ENCODE measurements around the gene MED27. TPM values are rescaled to one million over a fixed set of nuclear protein-coding genes. Genes with fewer than 3 reads are reported as not detected.

The MED27 gene
- total and polyA plus RNA-seq, 10 of the 15 experiments (the other 5 are each of a cell fraction or from before 2014, with no cell fraction given), result 20.3 to 50.3 (median 35.5) TPM

DNA sequence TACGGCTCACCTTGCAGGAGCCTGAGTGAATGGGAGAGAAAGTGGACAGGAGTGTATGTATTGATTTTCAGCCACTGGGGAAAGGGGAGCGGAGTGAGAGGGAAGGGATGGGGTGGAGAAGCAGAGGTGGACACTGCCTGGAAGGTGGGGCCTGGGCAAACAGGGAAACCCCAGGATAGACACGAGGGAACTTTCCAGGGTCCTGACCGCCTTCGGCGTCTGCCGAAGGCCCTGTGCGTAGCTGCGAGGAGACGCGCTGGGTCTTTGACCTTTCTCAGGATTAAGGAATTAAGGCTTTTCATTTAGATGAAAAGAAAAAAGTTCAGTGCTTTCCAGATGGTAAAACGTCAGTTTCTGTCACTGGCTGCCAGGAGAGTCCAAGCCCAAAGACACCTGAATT is 205.2 kb downstream of the MED27 start:
- Histone ChIP-seq H3K9ac (ENCODE audit: control insufficient read depth, insufficient read depth, low read length) (no peak overlapping the region), H3K4me1 (ENCODE audit: control insufficient read depth, insufficient read depth, low read length) (no peaks in the 10 kb centered on the region), H3K4me3 (no peak overlapping the region), H3K9me3 (replicated peaks; ENCODE audit: control insufficient read depth, insufficient read depth, low read length) (no peaks in the 10 kb centered on the region), H3K27me3 (replicated peaks in 1 of 2; ENCODE audit: control insufficient read depth in 2 of 2, insufficient read depth in 2 of 2, low read length in 1 of 2) (no peaks in the 10 kb centered on the region), H2AFZ (ENCODE audit: control insufficient read depth, low read depth, low read length) (no peak overlapping the region), H3K79me2 (ENCODE audit: control insufficient read depth, insufficient read depth, low read length) (no peaks in the 10 kb centered on the region), H3K4me2 (ENCODE audit: control insufficient read depth, insufficient read depth) (no peak overlapping the region), H4K20me1 (ENCODE audit: control insufficient read depth, insufficient read depth) (no peaks in the 10 kb centered on the region), H3K36me3 (ENCODE audit: control insufficient read depth in 2 of 2, insufficient read depth in 2 of 2, low read length in 1 of 2) (no peaks in the 10 kb centered on the region; a peak in 2 of 4 replicates), H3K27ac (ENCODE audit: control insufficient read depth, insufficient read depth) (no peak overlapping the region)
- intact Hi-C loops (cut with micrococcal nuclease; ENCODE audit: unreplicated experiment), result no loop called here
- FAIRE-seq, result no peak
- 87% methylated on average over 12 of the region's 12 CpGs for WGBS (ENCODE audit: insufficient coverage, insufficient replicate concordance, low lambda C conversion rate, missing lambda C conversion rate)
- ChIA-PET SMC1A (ENCODE audit: uncharacterized antibody, unreplicated experiment) (no interaction called here), POLR2A (no interaction called here), CTCF (no interaction called here), RAD21 (ENCODE audit: unreplicated experiment) (no interaction called here)
- no peak for DNase-seq (ENCODE audit: low read depth, low spot score)
- no TSS peak for BruUV-seq (replicated peaks)
- in situ Hi-C loops (cut with MboI), result no loop called here
- no peak for ATAC-seq
- TF ChIP-seq NFYA (IDR thresholded peaks at IDR 0.05; ENCODE audit: borderline replicate concordance, low read depth, low read length) (no peak), BCL3 (IDR thresholded peaks at IDR 0.05; ENCODE audit: borderline replicate concordance, insufficient read depth, low read depth, low read length, poor library complexity, severe bottlenecking) (no peak), NR2C1 (IDR thresholded peaks at IDR 0.05) (no peak), PRDM15 (CRISPR knock-in tag; IDR thresholded peaks at IDR 0.05) (no peak), YY1 (IDR thresholded peaks at IDR 0.05; ENCODE audit: low read depth, low read length) (no peak), HCFC1 (IDR thresholded peaks at IDR 0.05; ENCODE audit: low read length) (no peak), RFX5 (IDR thresholded peaks at IDR 0.05; ENCODE audit: low read depth, low read length) (no peak), IRF5 (IDR thresholded peaks at IDR 0.05; ENCODE audit: borderline replicate concordance) (no peak), TARDBP (IDR thresholded peaks at IDR 0.05; ENCODE audit: borderline replicate concordance) (no peak), RELA (IDR thresholded peaks at IDR 0.05; ENCODE audit: borderline replicate concordance, partially characterized antibody) (no peak)
- TF ChIP-seq, protein P1, sequence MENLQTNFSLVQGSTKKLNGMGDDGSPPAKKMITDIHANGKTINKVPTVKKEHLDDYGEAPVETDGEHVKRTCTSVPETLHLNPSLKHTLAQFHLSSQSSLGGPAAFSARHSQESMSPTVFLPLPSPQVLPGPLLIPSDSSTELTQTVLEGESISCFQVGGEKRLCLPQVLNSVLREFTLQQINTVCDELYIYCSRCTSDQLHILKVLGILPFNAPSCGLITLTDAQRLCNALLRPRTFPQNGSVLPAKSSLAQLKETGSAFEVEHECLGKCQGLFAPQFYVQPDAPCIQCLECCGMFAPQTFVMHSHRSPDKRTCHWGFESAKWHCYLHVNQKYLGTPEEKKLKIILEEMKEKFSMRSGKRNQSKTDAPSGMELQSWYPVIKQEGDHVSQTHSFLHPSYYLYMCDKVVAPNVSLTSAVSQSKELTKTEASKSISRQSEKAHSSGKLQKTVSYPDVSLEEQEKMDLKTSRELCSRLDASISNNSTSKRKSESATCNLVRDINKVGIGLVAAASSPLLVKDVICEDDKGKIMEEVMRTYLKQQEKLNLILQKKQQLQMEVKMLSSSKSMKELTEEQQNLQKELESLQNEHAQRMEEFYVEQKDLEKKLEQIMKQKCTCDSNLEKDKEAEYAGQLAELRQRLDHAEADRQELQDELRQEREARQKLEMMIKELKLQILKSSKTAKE (IDR thresholded peaks at IDR 0.05; ENCODE audit: low read depth, poor library complexity, severe bottlenecking), result no peak
- TF ChIP-seq, protein P2, sequence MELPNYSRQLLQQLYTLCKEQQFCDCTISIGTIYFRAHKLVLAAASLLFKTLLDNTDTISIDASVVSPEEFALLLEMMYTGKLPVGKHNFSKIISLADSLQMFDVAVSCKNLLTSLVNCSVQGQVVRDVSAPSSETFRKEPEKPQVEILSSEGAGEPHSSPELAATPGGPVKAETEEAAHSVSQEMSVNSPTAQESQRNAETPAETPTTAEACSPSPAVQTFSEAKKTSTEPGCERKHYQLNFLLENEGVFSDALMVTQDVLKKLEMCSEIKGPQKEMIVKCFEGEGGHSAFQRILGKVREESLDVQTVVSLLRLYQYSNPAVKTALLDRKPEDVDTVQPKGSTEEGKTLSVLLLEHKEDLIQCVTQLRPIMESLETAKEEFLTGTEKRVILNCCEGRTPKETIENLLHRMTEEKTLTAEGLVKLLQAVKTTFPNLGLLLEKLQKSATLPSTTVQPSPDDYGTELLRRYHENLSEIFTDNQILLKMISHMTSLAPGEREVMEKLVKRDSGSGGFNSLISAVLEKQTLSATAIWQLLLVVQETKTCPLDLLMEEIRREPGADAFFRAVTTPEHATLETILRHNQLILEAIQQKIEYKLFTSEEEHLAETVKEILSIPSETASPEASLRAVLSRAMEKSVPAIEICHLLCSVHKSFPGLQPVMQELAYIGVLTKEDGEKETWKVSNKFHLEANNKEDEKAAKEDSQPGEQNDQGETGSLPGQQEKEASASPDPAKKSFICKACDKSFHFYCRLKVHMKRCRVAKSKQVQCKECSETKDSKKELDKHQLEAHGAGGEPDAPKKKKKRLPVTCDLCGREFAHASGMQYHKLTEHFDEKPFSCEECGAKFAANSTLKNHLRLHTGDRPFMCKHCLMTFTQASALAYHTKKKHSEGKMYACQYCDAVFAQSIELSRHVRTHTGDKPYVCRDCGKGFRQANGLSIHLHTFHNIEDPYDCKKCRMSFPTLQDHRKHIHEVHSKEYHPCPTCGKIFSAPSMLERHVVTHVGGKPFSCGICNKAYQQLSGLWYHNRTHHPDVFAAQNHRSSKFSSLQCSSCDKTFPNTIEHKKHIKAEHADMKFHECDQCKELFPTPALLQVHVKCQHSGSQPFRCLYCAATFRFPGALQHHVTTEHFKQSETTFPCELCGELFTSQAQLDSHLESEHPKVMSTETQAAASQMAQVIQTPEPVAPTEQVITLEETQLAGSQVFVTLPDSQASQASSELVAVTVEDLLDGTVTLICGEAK (IDR thresholded peaks at IDR 0.05; ENCODE audit: borderline replicate concordance), result no peak
